GM21786 (cell line): ENCODE measurements around the gene SV2A.
"Not testable (repeated sequence)": the region's sequence is repeated elsewhere in the genome, so short reads cannot be mapped to it uniquely, and the experiment has no call there.

Experiments
- ATAC-seq: cut with Tn5 transposase; IDR thresholded peaks from one replicate; pipeline ENCODE4 v1.9.1; 2021; ENCODE audit not compliant: unreplicated experiment

The SV2A gene

GRCh38 chr1:149887456-149888246, 30.0 kb downstream of the SV2A start:
- ATAC-seq = peak; percentile 45

GRCh38 chr1:149887196-149887455, 30.5 kb downstream of the SV2A start:
- not testable (repeated sequence) for ATAC-seq

GRCh38 chr1:149886396-149887195, 31.0 kb downstream of the SV2A start:
- peak; percentile 55 for ATAC-seq

- ATAC-seq = not testable (repeated sequence)
Observed at GRCh38 chr1:149886121-149886395, 31.6 kb downstream of the SV2A start.

GRCh38 chr1:149885339-149886120, 32.1 kb downstream of the SV2A start:
- no peak for ATAC-seq

- no peak for ATAC-seq
Observed at GRCh38 chr1:149884433-149885338, 33.0 kb downstream of the SV2A start.

GRCh38 chr1:149883598-149884247, 33.9 kb downstream of the SV2A start:
- ATAC-seq = no peak

GRCh38 chr1:149881876-149882275, 35.8 kb downstream of the SV2A start:
- no peak for ATAC-seq

GRCh38 chr1:149879556-149879955, 38.1 kb downstream of the SV2A start:
- ATAC-seq = no peak

GRCh38 chr1:149877211-149877946, 40.3 kb downstream of the SV2A start:
- ATAC-seq = no peak

GRCh38 chr1:149873060-149873459, 44.6 kb downstream of the SV2A start:
- ATAC-seq = not testable (repeated sequence)

GRCh38 chr1:149866887-149867286, 50.8 kb downstream of the SV2A start:
- not testable (repeated sequence) for ATAC-seq

- peak; percentile 6 for ATAC-seq
Observed at GRCh38 chr1:149861497-149862054, 56.1 kb downstream of the SV2A start.

GRCh38 chr1:149860684-149861496, 56.8 kb downstream of the SV2A start:
- ATAC-seq = peak; percentile 67

- ATAC-seq = peak; percentile 1
Observed at GRCh38 chr1:149860271-149860670, 57.4 kb downstream of the SV2A start.
